T-helper 17 cell (primary cell): ENCODE measurements around the gene CCDC88A. TPM values are rescaled to one million over a fixed set of nuclear protein-coding genes. Genes with fewer than 3 reads are reported as not detected.
"Not testable (repeated sequence)": the region's sequence is repeated elsewhere in the genome, so short reads cannot be mapped to it uniquely, and the experiment has no call there.

Experiments
- ATAC-seq: fragments of 150-1000 bp; cut with Tn5 transposase; 2 replicates; pipeline ENCODE4 v1.10.0; 2021; ENCODE audit warnings: mild to moderate bottlenecking, moderate library complexity
- DNase-seq, 3 donors: peaks; one replicate each; pipeline versions ENCODE4 v3.0.0 to v3.0.0-alpha.2; 2020 to 2021
- H3K9me3 ChIP-seq: one replicate; pipeline ENCODE4 v1.7.0; 2013; ENCODE audit warnings: low read length, mild to moderate bottlenecking; ENCODE audit not compliant: control insufficient read depth, poor library complexity, severe bottlenecking
- H3K27ac Mint-ChIP-seq: one replicate; pipeline ENCODE4 v1.8.0; 2022; ENCODE audit warnings: mild to moderate bottlenecking, moderate library complexity, mixed read lengths
- H3K27me3 Mint-ChIP-seq: one replicate; pipeline ENCODE4 v1.8.0; 2022; ENCODE audit warnings: mixed read lengths
- H3K36me3 Mint-ChIP-seq: one replicate; pipeline ENCODE4 v1.8.0; 2022; ENCODE audit warnings: low read depth, mixed read lengths
- H3K4me1 Mint-ChIP-seq: one replicate; pipeline ENCODE4 v1.8.0; 2022; ENCODE audit warnings: mild to moderate bottlenecking, mixed read lengths
- H3K4me3 Mint-ChIP-seq: one replicate; pipeline ENCODE4 v1.8.0; 2022; ENCODE audit warnings: mild to moderate bottlenecking, moderate library complexity, mixed read lengths
- total RNA-seq, 4 donors: library from RNA in 2 of 4; stranded (reverse) in 2 of 4; gene quantifications; one replicate each; pipeline ENCODE4 v1.2.3 and lab custom pipeline; 2022 to 2026

The CCDC88A gene
- total RNA-seq, 2 donors from 2014 or later = 10.8 to 15.2 TPM

DNA sequence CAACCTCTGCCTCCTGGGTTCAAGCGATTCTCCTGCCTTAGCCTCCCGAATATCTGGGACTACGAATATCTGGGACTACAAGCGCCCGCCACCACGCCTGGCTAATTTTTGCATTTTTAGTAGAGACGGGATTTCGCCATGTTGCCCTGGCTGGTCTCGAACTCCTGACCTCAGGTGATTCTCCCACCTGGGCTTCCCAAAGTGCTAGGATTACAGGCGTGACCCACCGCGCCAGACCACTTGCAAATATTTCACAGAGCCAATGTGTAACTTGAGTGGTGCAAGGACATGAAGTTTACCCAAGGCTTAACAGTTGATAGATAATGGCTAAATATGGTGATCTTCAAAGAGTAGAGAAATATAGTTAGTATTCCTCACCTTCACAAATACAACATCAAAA is 136.6 kb downstream of the CCDC88A start:
- H3K4me1 Mint-ChIP-seq = peaks cover 10% of the 10 kb centered on the region
- ATAC-seq (no peak), DNase-seq (no peak)
- H3K9me3 ChIP-seq = no peaks in the 10 kb centered on the region
- peak overlapping the region; percentile 89 for H3K27ac Mint-ChIP-seq
- no peaks in the 10 kb centered on the region for H3K36me3 Mint-ChIP-seq
- peak overlapping the region; percentile 90 for H3K4me3 Mint-ChIP-seq
- no peaks in the 10 kb centered on the region for H3K27me3 Mint-ChIP-seq

DNA sequence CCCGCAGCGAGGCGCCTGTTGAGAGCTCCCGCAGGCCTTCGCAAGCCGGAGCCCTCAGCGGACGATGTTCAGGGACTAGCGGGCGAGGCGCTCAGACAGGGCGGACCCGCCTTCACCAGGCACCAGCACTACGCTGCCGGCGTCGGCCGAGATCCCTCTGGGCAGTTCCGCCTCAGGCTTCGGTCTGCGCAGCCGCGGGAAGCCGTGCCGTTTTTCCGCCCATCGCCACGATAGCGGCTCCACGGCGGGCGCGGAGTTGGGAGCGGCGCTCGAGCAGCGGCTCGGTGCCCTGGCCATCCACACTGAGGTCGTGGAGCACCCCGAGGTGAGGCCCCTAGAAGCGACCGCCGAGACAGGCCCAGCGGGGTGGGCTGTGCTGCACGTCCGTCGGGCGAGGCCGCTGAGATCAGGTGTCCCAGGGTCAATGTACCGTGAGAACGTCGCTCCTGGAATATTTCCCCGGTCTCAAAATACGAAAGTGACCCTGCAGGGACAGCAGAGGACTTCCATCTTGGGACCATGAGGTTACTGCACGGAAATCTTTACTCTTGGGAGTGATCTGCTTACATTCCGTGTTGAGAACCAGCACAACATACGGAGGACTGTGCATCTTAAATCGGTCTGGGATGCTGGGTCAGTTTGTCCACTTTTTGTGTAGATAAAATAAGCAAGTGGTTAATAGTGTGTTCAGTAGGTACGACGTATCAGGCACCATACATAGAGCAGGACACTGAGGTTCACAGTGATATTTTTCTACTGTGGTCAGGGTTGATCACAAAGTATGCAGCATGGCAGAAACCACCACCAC is 137.3 kb downstream of the CCDC88A start:
- peak overlapping the region; percentile 90 for H3K4me3 Mint-ChIP-seq
- H3K36me3 Mint-ChIP-seq = no peaks in the 10 kb centered on the region
- H3K27me3 Mint-ChIP-seq = no peaks in the 10 kb centered on the region
- no peaks in the 10 kb centered on the region for H3K9me3 ChIP-seq
- H3K27ac Mint-ChIP-seq = peak overlapping the region; percentile 89
- H3K4me1 Mint-ChIP-seq = peaks cover 10% of the 10 kb centered on the region
- ATAC-seq (peak; percentile 99), DNase-seq (peak; percentile 75 to 77 (median 77))

DNA sequence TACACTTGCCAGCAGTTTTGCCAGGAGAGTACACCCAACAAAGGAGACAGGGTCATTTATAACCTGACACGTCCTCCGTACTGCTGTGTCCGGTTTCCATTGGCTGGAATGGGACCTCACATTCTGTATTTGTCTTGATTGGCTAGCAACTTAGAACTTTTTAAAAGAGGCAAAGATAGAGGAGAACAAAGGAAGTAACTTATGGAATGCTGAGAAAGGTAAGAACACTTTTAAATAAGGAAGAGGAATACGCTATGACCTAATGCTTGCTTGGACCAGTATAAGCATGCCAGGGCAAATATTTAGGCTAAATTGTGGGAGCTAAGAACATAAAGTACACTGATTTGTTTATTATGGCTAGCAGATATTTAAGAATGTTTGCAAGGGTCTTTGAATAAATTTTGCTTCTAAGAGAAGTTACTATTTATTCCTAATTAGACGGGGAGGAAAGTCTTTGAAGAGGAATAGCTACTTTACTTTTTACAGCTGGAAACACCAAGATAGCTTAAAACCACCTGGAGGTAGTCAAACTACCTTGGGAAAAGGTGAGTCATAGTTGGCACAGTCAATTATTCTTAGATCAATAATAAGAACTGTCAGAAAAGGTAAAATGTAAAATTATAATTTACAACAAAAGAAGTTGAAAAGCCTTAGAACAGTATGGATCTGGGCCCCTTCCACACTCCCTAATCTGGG is 138.7 kb downstream of the CCDC88A start:
- not testable (repeated sequence) for DNase-seq, H3K36me3 Mint-ChIP-seq, ATAC-seq, H3K27ac Mint-ChIP-seq, H3K9me3 ChIP-seq, H3K27me3 Mint-ChIP-seq, H3K4me1 Mint-ChIP-seq
- peak overlapping the region; percentile 43 for H3K4me3 Mint-ChIP-seq

DNA sequence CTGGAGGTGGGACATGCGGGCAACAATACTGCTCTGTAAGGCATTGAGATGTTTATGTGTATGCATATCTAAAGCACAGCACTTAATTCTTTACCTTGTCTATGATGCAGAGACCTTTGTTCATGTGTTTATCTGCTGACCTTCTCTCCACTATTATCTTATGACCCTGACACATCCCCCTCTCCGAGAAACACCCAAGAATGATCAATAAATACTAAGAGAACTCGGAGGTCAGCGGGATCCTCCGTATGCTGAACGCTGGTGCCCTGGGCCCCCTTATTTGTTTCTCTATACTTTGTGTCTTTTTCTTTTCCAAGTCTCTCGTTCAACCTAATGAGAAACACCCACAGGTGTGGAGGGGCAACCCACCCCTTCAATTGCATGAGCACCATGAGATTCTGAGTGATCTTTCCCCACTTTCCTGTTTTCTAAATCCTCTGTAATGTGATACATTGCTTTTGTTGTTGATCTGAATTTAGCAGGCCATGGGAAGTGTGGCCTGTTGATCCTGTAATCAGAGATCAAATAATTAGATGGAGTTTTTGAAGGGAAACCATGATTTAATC is 139.7 kb downstream of the CCDC88A start:
- ATAC-seq, H3K4me3 Mint-ChIP-seq, DNase-seq, H3K27me3 Mint-ChIP-seq, H3K27ac Mint-ChIP-seq, H3K9me3 ChIP-seq, H3K4me1 Mint-ChIP-seq, H3K36me3 Mint-ChIP-seq: not testable (repeated sequence)

DNA sequence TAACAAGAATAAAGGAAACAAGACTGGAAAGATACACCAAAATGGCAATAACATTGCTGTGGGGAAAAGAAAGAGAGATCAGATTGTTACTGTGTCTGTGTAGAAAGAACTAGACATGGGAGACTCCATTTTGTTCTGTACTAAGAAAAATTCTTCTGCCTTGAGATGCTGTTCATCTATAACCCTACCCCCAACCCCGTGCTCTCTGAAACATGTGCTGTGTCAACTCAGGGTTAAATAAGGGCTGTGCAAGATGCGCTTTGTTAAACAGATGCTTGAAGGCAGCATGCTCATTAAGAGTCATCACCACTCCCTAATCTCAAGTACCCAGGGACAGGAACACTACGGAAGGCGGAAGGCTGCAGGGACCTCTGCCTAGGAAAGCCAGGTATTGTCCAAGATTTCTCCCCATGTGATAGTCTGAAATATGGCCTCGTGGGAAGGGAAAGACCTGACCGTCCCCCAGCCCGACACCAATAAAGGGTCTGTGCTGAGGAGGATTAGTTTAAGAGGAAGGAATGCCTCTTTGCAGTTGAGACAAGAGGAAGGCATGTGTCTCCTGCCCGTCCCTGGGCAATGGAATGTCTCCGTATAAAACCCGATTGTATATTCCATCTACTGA is 140.3 kb downstream of the CCDC88A start:
- H3K36me3 Mint-ChIP-seq, H3K4me3 Mint-ChIP-seq, ATAC-seq, H3K27me3 Mint-ChIP-seq, DNase-seq, H3K9me3 ChIP-seq, H3K27ac Mint-ChIP-seq, H3K4me1 Mint-ChIP-seq: not testable (repeated sequence)

DNA sequence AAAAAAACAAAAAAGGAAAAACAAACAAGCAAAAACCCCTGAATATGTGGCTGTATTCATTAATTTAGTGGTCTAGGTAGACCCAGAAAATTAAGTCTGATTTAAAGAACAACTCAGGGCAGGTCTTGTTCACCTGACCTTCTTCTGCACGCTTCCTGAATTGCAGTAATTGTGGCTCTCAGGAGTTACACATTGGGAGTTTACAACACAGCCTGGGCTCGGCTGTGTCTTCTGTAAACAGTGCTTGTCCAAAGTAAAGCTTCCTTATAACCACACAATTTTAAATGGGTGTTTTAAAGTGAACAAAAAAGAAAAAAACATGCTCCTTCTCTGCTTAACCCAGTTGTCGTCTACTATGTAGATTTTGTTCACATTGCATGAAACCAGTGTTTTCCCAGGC is 142.3 kb downstream of the CCDC88A start:
- Mint-ChIP-seq H3K36me3 (no peaks in the 10 kb centered on the region), H3K27ac (no peak overlapping the region), H3K27me3 (no peaks in the 10 kb centered on the region), H3K4me1 (peaks cover 4% of the 10 kb centered on the region), H3K4me3 (no peak overlapping the region)
- H3K9me3 ChIP-seq = no peaks in the 10 kb centered on the region
- ATAC-seq = no peak
- no peak for DNase-seq

DNA sequence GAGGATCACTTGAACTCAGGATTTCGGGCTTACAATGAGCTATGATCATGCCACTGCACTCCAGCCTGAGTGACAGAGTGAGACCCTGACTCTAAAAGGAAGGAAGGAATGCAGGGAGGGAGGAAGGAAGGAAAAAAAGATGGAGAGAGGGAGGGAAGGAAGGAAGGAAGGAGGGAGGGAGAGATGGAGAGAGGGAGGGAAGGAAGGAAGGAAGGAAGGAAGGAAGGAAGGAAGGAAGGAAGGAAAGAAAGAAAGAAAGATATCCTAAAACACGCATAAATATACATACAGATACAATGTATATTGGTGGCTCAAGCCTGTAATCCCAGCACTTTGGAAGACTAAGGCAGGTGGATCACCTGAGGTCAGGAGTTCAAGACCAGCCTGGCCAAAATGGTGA is 145.3 kb downstream of the CCDC88A start:
- H3K4me1 Mint-ChIP-seq, H3K27me3 Mint-ChIP-seq, H3K27ac Mint-ChIP-seq, H3K36me3 Mint-ChIP-seq, DNase-seq, H3K4me3 Mint-ChIP-seq, ATAC-seq, H3K9me3 ChIP-seq: not testable (repeated sequence)

DNA sequence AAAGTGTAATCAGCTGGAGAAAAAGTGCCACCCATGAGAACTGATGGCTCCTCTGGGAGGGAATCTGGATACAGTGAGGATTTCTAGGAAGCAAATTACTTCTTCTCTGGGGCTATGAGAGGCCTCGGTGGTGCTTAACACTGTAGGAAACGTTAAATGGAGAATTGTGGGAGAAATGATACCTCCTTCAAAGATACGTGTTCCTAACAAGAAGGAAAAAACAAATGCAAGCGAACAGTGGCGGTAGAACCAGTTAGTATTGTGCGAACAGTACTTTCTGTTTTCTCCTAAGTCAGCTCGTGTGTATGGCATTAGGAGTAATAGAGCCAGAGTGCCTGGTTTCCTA is 150.0 kb downstream of the CCDC88A start:
- Mint-ChIP-seq H3K36me3 (no peaks in the 10 kb centered on the region), H3K27me3 (no peaks in the 10 kb centered on the region), H3K4me3 (peak overlapping the region; percentile 95), H3K4me1 (peaks cover 20% of the 10 kb centered on the region), H3K27ac (peak overlapping the region; percentile 99)
- no peaks in the 10 kb centered on the region for H3K9me3 ChIP-seq
- ATAC-seq (peak; percentile 5), DNase-seq (no peak)

DNA sequence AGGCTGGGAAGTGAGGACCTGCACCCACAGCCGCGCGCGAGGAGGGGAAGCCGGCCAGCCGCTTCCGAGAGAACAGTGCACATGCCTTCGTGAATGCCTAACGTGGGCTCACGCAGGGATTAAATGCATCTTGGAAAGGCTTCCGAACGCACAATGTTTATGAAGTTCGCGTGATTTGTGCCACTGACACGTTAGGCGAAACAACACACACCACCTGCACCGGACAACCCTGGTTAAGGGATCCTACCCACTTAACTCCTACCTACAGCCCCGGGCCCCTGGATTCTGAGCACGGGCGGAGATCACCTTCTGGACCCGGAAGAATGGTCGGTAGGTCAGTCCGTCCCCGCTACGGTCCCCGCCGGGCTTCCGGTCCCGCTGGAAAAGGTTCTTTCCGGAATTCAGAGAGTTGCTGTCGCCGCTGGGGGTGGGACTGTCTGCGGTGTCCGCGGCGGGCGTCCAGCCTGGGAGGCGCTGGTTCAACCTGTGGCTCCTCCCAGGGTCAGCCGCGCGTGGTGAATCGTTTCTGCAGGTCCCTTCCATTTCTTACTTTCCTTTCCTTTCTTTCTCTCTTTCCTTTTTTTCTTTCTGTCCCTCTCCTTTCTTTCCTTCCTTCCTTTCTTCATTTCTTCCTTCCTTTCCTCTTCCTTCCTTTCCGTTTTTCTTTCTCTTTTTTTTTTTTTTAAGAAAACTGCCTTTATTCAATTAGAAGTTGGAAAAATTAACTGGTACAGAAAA is 150.6 kb downstream of the CCDC88A start, which contains the start of gene MTIF2:
Gene MTIF2 (minus strand): TSS at position 325 of the 738 bp plus-strand sequence. CDS start 5,373 bp downstream, outside the sequence.
- Mint-ChIP-seq H3K4me1 (peaks cover 20% of the 10 kb centered on the region), H3K27me3 (no peaks in the 10 kb centered on the region), H3K36me3 (peaks cover 2% of the 10 kb centered on the region), H3K27ac (peak within 1 kb of the TSS; percentile 99), H3K4me3 (peak within 1 kb of the TSS; percentile 95)
- DNase-seq = peak; percentile 74 to 79 (median 74)
- ATAC-seq = peak; percentile 90
- no peaks in the 10 kb centered on the region for H3K9me3 ChIP-seq

DNA sequence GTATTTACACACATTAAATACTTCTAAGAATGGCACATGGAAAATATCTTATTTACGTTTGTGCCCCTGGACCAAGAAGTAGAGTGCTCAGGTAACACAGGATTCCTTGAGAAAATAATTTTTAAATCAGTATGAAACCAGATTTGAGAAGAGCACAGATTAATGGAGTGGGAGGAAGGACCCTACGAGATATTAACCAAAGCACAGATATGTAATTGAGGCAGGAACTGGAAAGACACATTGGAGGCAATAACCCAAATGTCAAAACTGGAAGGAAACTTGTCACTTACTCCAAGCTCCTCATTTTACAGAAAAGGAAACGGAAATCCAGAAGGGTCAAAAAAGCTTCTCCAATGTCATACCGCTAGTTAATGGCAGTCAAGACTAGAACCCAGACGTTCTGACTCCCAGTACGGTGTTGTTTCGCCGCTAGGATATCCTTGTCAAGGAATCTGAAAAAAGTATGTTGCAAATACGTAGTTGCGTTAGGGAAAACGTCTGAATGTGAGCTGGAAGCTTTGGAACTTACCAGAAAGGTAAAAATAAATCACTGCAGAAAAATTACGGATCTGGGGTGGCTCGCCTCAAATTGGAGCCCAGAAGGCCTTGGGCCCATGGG is 151.3 kb downstream of the CCDC88A start:
- Mint-ChIP-seq H3K27ac (peak overlapping the region; percentile 99), H3K4me1 (peaks cover 20% of the 10 kb centered on the region), H3K4me3 (peak overlapping the region; percentile 95), H3K27me3 (no peaks in the 10 kb centered on the region), H3K36me3 (peaks cover 2% of the 10 kb centered on the region)
- H3K9me3 ChIP-seq = no peaks in the 10 kb centered on the region
- DNase-seq (no peak), ATAC-seq (no peak)

DNA sequence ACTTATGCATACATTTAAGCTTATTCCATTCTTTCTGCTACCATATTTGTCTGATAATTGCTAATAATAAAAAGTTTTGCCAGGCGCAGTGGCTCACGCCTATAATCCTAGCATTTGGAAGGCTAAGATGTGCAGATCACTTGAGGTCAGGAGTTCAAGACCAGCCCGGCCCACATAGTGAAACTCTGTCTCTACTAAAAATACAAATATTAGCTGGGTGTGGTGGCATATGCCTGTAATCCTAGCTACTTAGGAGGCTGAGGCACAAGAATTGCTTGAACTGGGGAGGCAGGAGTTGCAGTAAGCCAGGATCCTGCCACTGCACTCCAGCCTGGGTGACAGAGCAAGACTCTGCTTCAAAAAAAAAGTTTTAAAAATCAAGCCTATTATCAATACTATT is 160.1 kb downstream of the CCDC88A start:
- not testable (repeated sequence) for H3K36me3 Mint-ChIP-seq, H3K4me1 Mint-ChIP-seq, H3K4me3 Mint-ChIP-seq, H3K9me3 ChIP-seq, H3K27ac Mint-ChIP-seq, ATAC-seq, DNase-seq, H3K27me3 Mint-ChIP-seq

DNA sequence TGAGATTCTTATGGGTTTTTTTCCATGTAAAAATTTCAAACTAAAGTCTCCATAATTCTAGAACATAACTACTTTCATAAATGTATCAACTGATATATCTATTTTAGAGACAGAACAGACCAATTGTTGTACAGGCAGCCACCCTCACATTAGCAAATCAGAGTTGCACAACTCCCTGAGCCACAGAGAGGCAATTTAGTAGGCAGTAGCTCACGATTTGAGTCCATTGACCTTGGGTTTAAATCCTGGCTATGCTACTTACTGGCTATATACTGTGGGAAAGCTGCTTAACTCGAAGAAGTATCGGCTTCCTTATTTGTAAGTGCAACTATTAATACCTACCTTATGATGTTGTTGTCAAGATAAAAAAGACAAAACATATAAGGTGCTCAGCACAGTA is 166.8 kb downstream of the CCDC88A start:
- no peaks in the 10 kb centered on the region for H3K27me3 Mint-ChIP-seq
- no peak for DNase-seq
- H3K27ac Mint-ChIP-seq = no peak overlapping the region
- H3K36me3 Mint-ChIP-seq = no peaks in the 10 kb centered on the region
- no peaks in the 10 kb centered on the region for H3K4me1 Mint-ChIP-seq
- H3K9me3 ChIP-seq = no peaks in the 10 kb centered on the region
- no peak for ATAC-seq
- H3K4me3 Mint-ChIP-seq = no peak overlapping the region
